IMR-90 (cell line): Measurements from ENCODE around the gene STK17B. TPM values are rescaled to one million over a fixed set of nuclear protein-coding genes. Genes with fewer than 3 reads are reported as not detected.

Source experiments
- ATAC-seq: fragments of 200-7000 bp; cut with Tn5 transposase; 2 replicates; pipeline ENCODE4 v1.9.1; 2020; ENCODE audit warnings: low read depth, mild to moderate bottlenecking, moderate library complexity
- BruUV-seq: library from RNA; stranded (reverse); fragments of 400-500 nt; replicated peaks from 2 replicates; lab custom pipeline; 2021; lab: Mats Ljungman, UMichigan
- CTCF ChIA-PET: fragments of 300-600 bp; formaldehyde crosslinking; extraction: SDS; loops from one replicate; lab custom pipeline; 2021; ENCODE audit warnings: antibody characterized with exemption; lab: Yijun Ruan, JAX
- POLR2A ChIA-PET: fragments of 300-600 bp; sonication (Branson Sonifier 250); formaldehyde crosslinking; loops from one replicate; lab custom pipeline; 2022; ENCODE audit warnings: antibody characterized with exemption; ENCODE audit not compliant: unreplicated experiment; lab: Charles Lee
- DNase-seq: peaks from one replicate; pipeline ENCODE4 v3.0.0; 2013
- H2AFZ ChIP-seq: replicated peaks from 2 replicates; pipeline ENCODE3; 2013; ENCODE audit warnings: low read length, mild to moderate bottlenecking; ENCODE audit not compliant: poor library complexity
- H2AK5ac ChIP-seq: 2 replicates; pipeline ENCODE4 v1.6.1; 2013; ENCODE audit warnings: low read depth, low read length, inconsistent platforms
- H2AK9ac ChIP-seq: replicated peaks from 2 replicates; pipeline ENCODE3; 2013; ENCODE audit warnings: mild to moderate bottlenecking, low read depth, low read length, moderate library complexity; ENCODE audit not compliant: poor library complexity
- H2BK120ac ChIP-seq: 2 replicates; pipeline ENCODE4 v1.6.1; 2013; ENCODE audit warnings: low read depth, low read length, inconsistent platforms
- H2BK15ac ChIP-seq: 3 replicates; pipeline ENCODE4 v1.6.1; 2013; ENCODE audit warnings: low read depth, low read length, inconsistent platforms
- H2BK20ac ChIP-seq: 2 replicates; pipeline ENCODE4 v1.6.1; 2013; ENCODE audit warnings: low read depth, mild to moderate bottlenecking, inconsistent platforms, low read length, moderate library complexity
- H2BK5ac ChIP-seq: 2 replicates; pipeline ENCODE4 v1.6.1; 2013; ENCODE audit warnings: mild to moderate bottlenecking, low read depth, low read length, inconsistent platforms; ENCODE audit not compliant: poor library complexity, severe bottlenecking
- H3K14ac ChIP-seq: replicated peaks from 2 replicates; pipeline ENCODE4 v1.6.1; 2013; ENCODE audit warnings: low read depth, low read length, inconsistent platforms
- H3K18ac ChIP-seq: 2 replicates; pipeline ENCODE4 v1.6.1; 2013; ENCODE audit warnings: low read depth, low read length, control low read depth
- H3K23ac ChIP-seq: 2 replicates; pipeline ENCODE4 v1.6.1; 2013; ENCODE audit warnings: low read depth, low read length, inconsistent platforms
- H3K27ac ChIP-seq: 2 replicates; pipeline ENCODE4 v1.5.1; 2013; ENCODE audit warnings: mild to moderate bottlenecking, control low read depth, low read length; ENCODE audit not compliant: insufficient read depth
- H3K27me3 ChIP-seq: 2 replicates; pipeline ENCODE4 v1.6.1; 2013; ENCODE audit warnings: low read length; ENCODE audit not compliant: control insufficient read depth, insufficient read depth
- H3K36me3 ChIP-seq: 2 replicates; pipeline ENCODE4 v1.6.1; 2013; ENCODE audit warnings: low read length, mixed read lengths; ENCODE audit not compliant: control insufficient read depth, insufficient read depth
- H3K4ac ChIP-seq: 2 replicates; pipeline ENCODE4 v1.6.1; 2013; ENCODE audit warnings: low read depth, low read length, inconsistent platforms
- H3K4me1 ChIP-seq: 2 replicates; pipeline ENCODE4 v1.6.1; 2013; ENCODE audit warnings: low read length, mixed read lengths; ENCODE audit not compliant: control insufficient read depth, insufficient read depth
- H3K4me2 ChIP-seq: 2 replicates; pipeline ENCODE4 v1.6.1; 2013; ENCODE audit warnings: low read depth, mild to moderate bottlenecking, control low read depth, low read length, moderate library complexity
- H3K4me3 ChIP-seq: 2 replicates; pipeline ENCODE4 v1.5.1; 2013; ENCODE audit warnings: low read depth, mild to moderate bottlenecking, control low read depth, low read length, moderate library complexity; ENCODE audit not compliant: insufficient read depth
- H3K56ac ChIP-seq: 2 replicates; pipeline ENCODE4 v1.6.1; 2013; ENCODE audit warnings: low read length, inconsistent platforms; ENCODE audit not compliant: insufficient read depth; ENCODE audit errors: extremely low read depth
- H3K79me1 ChIP-seq, 2 experiments: 2 replicates each; pipeline ENCODE4 v1.6.1; 2013; ENCODE audit warnings: low read length in 2 of 2, inconsistent platforms in 1 of 2, low read depth in 1 of 2
- H3K9ac ChIP-seq: 2 replicates; pipeline ENCODE4 v1.6.1; 2013; ENCODE audit warnings: low read depth, low read length, control low read depth
- H3K9me1 ChIP-seq: 2 replicates; pipeline ENCODE4 v1.6.1; 2013; ENCODE audit warnings: low read length, inconsistent platforms; ENCODE audit not compliant: insufficient read depth
- H3K9me3 ChIP-seq: 2 replicates; pipeline ENCODE4 v1.6.1; 2013; ENCODE audit warnings: low read length; ENCODE audit not compliant: control insufficient read depth, insufficient read depth
- H4K20me1 ChIP-seq: 2 replicates; pipeline ENCODE4 v1.6.1; 2013; ENCODE audit warnings: low read length, inconsistent platforms; ENCODE audit not compliant: insufficient read depth
- H4K5ac ChIP-seq: 2 replicates; pipeline ENCODE4 v1.6.1; 2013; ENCODE audit warnings: mild to moderate bottlenecking, low read depth, low read length, control low read depth
- H4K8ac ChIP-seq, 2 experiments: 2 replicates each; pipeline ENCODE4 v1.6.1; 2013; ENCODE audit warnings: low read depth in 2 of 2, low read length in 2 of 2, control low read depth in 1 of 2, inconsistent platforms in 1 of 2
- H4K91ac ChIP-seq: 2 replicates; pipeline ENCODE4 v1.6.1; 2013; ENCODE audit warnings: low read depth, low read length, inconsistent platforms; ENCODE audit not compliant: insufficient read depth
- CHD1 ChIP-seq: IDR thresholded peaks from 2 replicates; pipeline ENCODE4 v1.6.1; 2012; ENCODE audit warnings: low read depth, low read length, improper control_type of control experiment
- POLR2A ChIP-seq: IDR thresholded peaks from 2 replicates; pipeline ENCODE4 v1.6.1; 2012; ENCODE audit warnings: mild to moderate bottlenecking, low read depth, low read length
- WGBS, 2 experiments: methylation state at CpG; one replicate each; pipeline versions ENCODE4 v1.1.5 to v1.1.7; 2013; ENCODE audit warnings: missing lambda C conversion rate in 2 of 2; ENCODE audit not compliant: insufficient read length in 1 of 2; ENCODE audit errors: extremely low coverage in 2 of 2; 5-methylcytosine and 5-hydroxymethylcytosine counted together
- dilution Hi-C: fragments of 300-500 bp; cut with HindIII; formaldehyde crosslinking; loops from one replicate; pipeline ENCODE4 v1.14.3; 2018; ENCODE audit warnings: low sequenced_read_pairs; ENCODE audit not compliant: unreplicated experiment
- in situ Hi-C: fragments of 300-500 bp; cut with MboI; formaldehyde crosslinking; loops from 3 replicates; pipeline ENCODE4 v1.14.3; 2019; ENCODE audit warnings: low sequenced_read_pairs, inconsistent platforms, mixed read lengths
- intact Hi-C: fragments of 100-400 bp; cut with micrococcal nuclease; formaldehyde crosslinking; loops from 2 replicates; pipeline ENCODE4 v1.10.0; 2022
- polyA plus RNA-seq, 3 experiments: library from polyadenylated mRNA; depleted of rRNA; stranded (reverse); fragments of >200 nt; gene quantifications; 2 replicates each; pipeline ENCODE4 v1.2.3, GENCODE V29; 2012; ENCODE audit warnings: low replicate concordance in 1 of 3
- total RNA-seq: library from RNA; depleted of rRNA; stranded (reverse); fragments of >200 nt; gene quantifications from 2 replicates; pipeline ENCODE4 v1.2.3, GENCODE V29; 2012

STK17B gene
- total and polyA plus RNA-seq, 2 of the 4 experiments (the other 2 are of a cell fraction): 7.5 to 48.9 TPM

- H3K4me2 ChIP-seq: no peak overlapping the region
- H3K9me1 ChIP-seq: no peaks in the 10 kb centered on the region
- H3K56ac ChIP-seq: no peak overlapping the region
- no peaks in the 10 kb centered on the region for H3K27me3 ChIP-seq
- no peak overlapping the region for H3K9ac ChIP-seq
- no peaks in the 10 kb centered on the region for H3K79me1 ChIP-seq
- no peak overlapping the region for H2BK120ac ChIP-seq
- H2AK5ac ChIP-seq: no peak overlapping the region
- BruUV-seq: no TSS peak
- no peak overlapping the region for H3K4ac ChIP-seq
- H3K18ac ChIP-seq: no peak overlapping the region
- H2BK20ac ChIP-seq: no peak overlapping the region
- POLR2A ChIA-PET: interaction anchor here (0.6 kb wide), 1 partner anchor 147 kb away, joined by 4 read pairs; no protein-coding TSS in a partner anchor
- H3K27ac ChIP-seq: no peak overlapping the region
- no peak overlapping the region for H4K8ac ChIP-seq
- H4K91ac ChIP-seq: no peak overlapping the region
- intact Hi-C loops: no loop called here
- dilution Hi-C loops: no loop called here
- H3K14ac ChIP-seq: no peak overlapping the region
- no peaks in the 10 kb centered on the region for H4K20me1 ChIP-seq
- ATAC-seq (peak; percentile 57), DNase-seq (peak; percentile 45)
- peaks cover 3% of the 10 kb centered on the region for H3K9me3 ChIP-seq
- no peaks in the 10 kb centered on the region for H3K36me3 ChIP-seq
- H3K4me1 ChIP-seq: no peaks in the 10 kb centered on the region
- H2AFZ ChIP-seq: no peak overlapping the region
- no peak overlapping the region for H2BK15ac ChIP-seq
- H3K4me3 ChIP-seq: no peak overlapping the region
- in situ Hi-C loops: loop anchor here (25.0 kb wide), 1 partner anchor 349 kb away; no protein-coding TSS in a partner anchor
- TF ChIP-seq POLR2A (no peak), CHD1 (no peak)
- no peak overlapping the region for H2AK9ac ChIP-seq
- no peak overlapping the region for H4K5ac ChIP-seq
- no CpG with 5 or more reads among the region's 2 CpGs for WGBS, 2 experiments
- CTCF ChIA-PET: interaction anchor here (0.6 kb wide), 1 partner anchor 26 kb away, joined by 3 read pairs; no protein-coding TSS in a partner anchor
- H2BK5ac ChIP-seq: no peak overlapping the region
- no peak overlapping the region for H3K23ac ChIP-seq
Observed at GRCh38 chr2:196088203-196088602, 83.2 kb downstream of the STK17B start.
